HCT116 (cell line): ENCODE measurements around the gene COL5A1. TPM values are rescaled to one million over a fixed set of nuclear protein-coding genes. Genes with fewer than 3 reads are reported as not detected.

Experiments
- ATAC-seq: fragments of 200-7000 bp; cut with Tn5 transposase; 2 replicates; pipeline ENCODE4 v1.9.1; 2020; ENCODE audit warnings: mild to moderate bottlenecking, moderate library complexity
- BruUV-seq: library from RNA; stranded (reverse); fragments of 400-500 nt; replicated peaks from 2 replicates; lab custom pipeline; 2021; lab: Mats Ljungman, UMichigan
- CTCF ChIA-PET: fragments of 300-600 bp; sonication (Branson Sonifier 250); formaldehyde crosslinking; loops from one replicate; lab custom pipeline; 2021; ENCODE audit warnings: antibody characterized with exemption; lab: Charles Lee
- POLR2A ChIA-PET: fragments of 300-600, 350-600 bp; sonication (Branson Sonifier 250); formaldehyde crosslinking; loops from one replicate; lab custom pipeline; 2021; ENCODE audit warnings: antibody characterized with exemption; lab: Charles Lee
- RAD21 ChIA-PET, 2 experiments: fragments of 300-600 bp; sonication (Branson Sonifier 250); formaldehyde crosslinking; loops; one replicate each; lab custom pipeline; 2023; ENCODE audit warnings: low total read pairs in 2 of 2; ENCODE audit not compliant: uncharacterized antibody in 2 of 2, unreplicated experiment in 2 of 2, low non-redundant PET in 1 of 2; lab: Charles Lee
- DNase-seq: peaks from one replicate; pipeline ENCODE4 v3.0.0-alpha.2; 2010; ENCODE audit warnings: low read depth, low spot score
- H2AFZ ChIP-seq: fragments of 200-600 bp; shearing (Covaris generic), sonication (generic); 2 replicates; pipeline ENCODE4 v1.6.1; 2017; ENCODE audit warnings: low read depth, mixed run types, mixed read lengths, antibody characterized with exemption, low read length; ENCODE audit not compliant: poor library complexity, severe bottlenecking
- H3K27ac ChIP-seq: 2 replicates; pipeline ENCODE4 v1.5.1; 2012; ENCODE audit warnings: low read depth, low read length
- H3K27me3 ChIP-seq: fragments of 200-600 bp; sonication (generic); 2 replicates; pipeline ENCODE4 v1.6.1; 2016; ENCODE audit warnings: mixed run types, low read length, mixed read lengths; ENCODE audit not compliant: insufficient read depth
- H3K36me3 ChIP-seq, 2 experiments: fragments of 200-500 bp in 1 of 2; fragments of 200-600 bp in 1 of 2; sonication (Bioruptor generic) in 1 of 2; sonication (generic) in 1 of 2; 2 replicates each; pipeline versions ENCODE4 v1.5.1 to v1.6.1; 2014 to 2016; ENCODE audit warnings: low read length in 2 of 2, inconsistent platforms in 1 of 2, mixed read lengths in 1 of 2, mixed run types in 1 of 2; ENCODE audit not compliant: insufficient read depth in 2 of 2, control insufficient read depth in 1 of 2
- H3K4me1 ChIP-seq, 2 experiments: fragments of 200-600 bp in 1 of 2; sonication (generic) in 1 of 2; 2 replicates each; pipeline versions ENCODE4 v1.5.1 to v1.6.1; 2012 to 2017; ENCODE audit warnings: low read length in 2 of 2, inconsistent platforms in 1 of 2, mild to moderate bottlenecking in 1 of 2, mixed read lengths in 1 of 2, mixed run types in 1 of 2, moderate library complexity in 1 of 2; ENCODE audit not compliant: insufficient read depth in 2 of 2, control insufficient read depth in 1 of 2
- H3K4me2 ChIP-seq: fragments of 200-600 bp; sonication (generic); 2 replicates; pipeline ENCODE4 v1.6.1; 2017; ENCODE audit warnings: mixed run types, low read length, mixed read lengths
- H3K4me3 ChIP-seq, 2 experiments: fragments of 200-600 bp in 1 of 2; sonication (generic) in 1 of 2; replicated peaks in 1 of 2; 2 replicates each; pipeline ENCODE4 v1.5.1; 2011 to 2016; ENCODE audit warnings: low read length in 2 of 2, control low read depth in 1 of 2, low read depth in 1 of 2, mild to moderate bottlenecking in 1 of 2, mixed read lengths in 1 of 2, mixed run types in 1 of 2
- H3K79me2 ChIP-seq: fragments of 200-600 bp; sonication (generic); 2 replicates; pipeline ENCODE4 v1.6.1; 2017; ENCODE audit warnings: mild to moderate bottlenecking, mixed run types, low read length, moderate library complexity, mixed read lengths; ENCODE audit not compliant: insufficient read depth
- H3K9ac ChIP-seq: fragments of 200-600 bp; sonication (generic); 2 replicates; pipeline ENCODE4 v1.6.1; 2016; ENCODE audit warnings: low read length, mixed read lengths
- H3K9me2 ChIP-seq: fragments of 200-600 bp; sonication (generic), shearing (Covaris generic); 2 replicates; pipeline ENCODE4 v1.6.1; 2017; ENCODE audit warnings: mixed run types, mild to moderate bottlenecking, moderate library complexity; ENCODE audit not compliant: insufficient read depth
- H3K9me3 ChIP-seq, 2 experiments: fragments of 200-500 bp in 1 of 2; fragments of 200-600 bp in 1 of 2; sonication (Bioruptor generic) in 1 of 2; sonication (generic) in 1 of 2; 2 replicates each; pipeline ENCODE4 v1.6.1; 2014 to 2017; ENCODE audit warnings: low read length in 2 of 2, mixed read lengths in 2 of 2, inconsistent platforms in 1 of 2, low read depth in 1 of 2, mild to moderate bottlenecking in 1 of 2, mixed run types in 1 of 2, moderate library complexity in 1 of 2; ENCODE audit not compliant: control insufficient read depth in 1 of 2, insufficient read depth in 1 of 2
- H4K20me1 ChIP-seq: fragments of 200-600 bp; sonication (generic), shearing (Covaris generic); 2 replicates; pipeline ENCODE4 v1.6.1; 2017; ENCODE audit warnings: mixed run types, mild to moderate bottlenecking, moderate library complexity; ENCODE audit not compliant: insufficient read depth
- ATF3 ChIP-seq: IDR thresholded peaks from 2 replicates; pipeline ENCODE4 v1.6.1; 2012
- CBX3 ChIP-seq: IDR thresholded peaks from 2 replicates; pipeline ENCODE4 v1.6.1; 2012; ENCODE audit warnings: low read depth
- CEBPB ChIP-seq: IDR thresholded peaks from 2 replicates; pipeline ENCODE4 v1.6.1; 2012; ENCODE audit warnings: low read depth
- CTCF ChIP-seq, 3 experiments: fragments of 200-600 bp in 1 of 3; sonication (generic) in 1 of 3; IDR thresholded peaks in 2 of 3; conservative IDR thresholded peaks in 1 of 3; 2 replicates each; pipeline ENCODE4 v1.5.1; 2012 to 2017; ENCODE audit warnings: low read depth in 2 of 3, low read length in 2 of 3, antibody characterized with exemption in 1 of 3, borderline replicate concordance in 1 of 3, control low read depth in 1 of 3, mild to moderate bottlenecking in 1 of 3, mixed read lengths in 1 of 3, mixed run types in 1 of 3, moderate library complexity in 1 of 3; ENCODE audit not compliant: insufficient read depth in 1 of 3
- EGR1 ChIP-seq: IDR thresholded peaks from 2 replicates; pipeline ENCODE4 v1.6.1; 2012; ENCODE audit warnings: low read depth
- ELF1 ChIP-seq: IDR thresholded peaks from 2 replicates; pipeline ENCODE4 v1.6.1; 2012; ENCODE audit warnings: low read depth, borderline replicate concordance
- EZH2 ChIP-seq: fragments of 200-600 bp; sonication (generic); IDR thresholded peaks from 2 replicates; pipeline ENCODE4 v1.6.1; 2017; ENCODE audit warnings: antibody characterized with exemption, mixed run types
- EZH2phosphoT487 ChIP-seq: fragments of 200-600 bp; IDR thresholded peaks from 2 replicates; pipeline ENCODE4 v1.6.1; 2018; ENCODE audit warnings: antibody characterized with exemption, borderline replicate concordance
- JUND ChIP-seq: IDR thresholded peaks from 2 replicates; pipeline ENCODE4 v1.6.1; 2012
- POLR2AphosphoS5 ChIP-seq: IDR thresholded peaks from 2 replicates; pipeline ENCODE4 v1.6.1; 2011; ENCODE audit warnings: mild to moderate bottlenecking, low read depth, low read length, moderate library complexity
- SRF ChIP-seq: IDR thresholded peaks from 2 replicates; pipeline ENCODE4 v1.6.1; 2012; ENCODE audit warnings: low read depth
- YY1 ChIP-seq: IDR thresholded peaks from 2 replicates; pipeline ENCODE4 v1.6.1; 2011; ENCODE audit warnings: low read length, low read depth, moderate library complexity, mild to moderate bottlenecking; ENCODE audit not compliant: insufficient replicate concordance; ENCODE audit errors: extremely low read depth
- ZFX ChIP-seq: fragments of 450-650 bp; IDR thresholded peaks from 2 replicates; pipeline ENCODE4 v1.6.1; 2017
- ZNF274 ChIP-seq: fragments of 200-500 bp; sonication (Bioruptor generic); IDR thresholded peaks from 2 replicates; pipeline ENCODE4 v1.6.1; 2014; ENCODE audit warnings: mild to moderate bottlenecking, low read depth, low read length, inconsistent platforms
- intact Hi-C: fragments of 100-400 bp; cut with micrococcal nuclease; formaldehyde crosslinking; loops from 2 replicates; pipeline ENCODE4 v1.10.0; 2022
- total RNA-seq: library from RNA; stranded (reverse); gene quantifications from one replicate; pipeline ENCODE4 v1.2.1, GENCODE V29; 2021; ENCODE audit not compliant: unreplicated experiment

Gene COL5A1
- total RNA-seq, 1 experiment from 2014 or later = 0.30 TPM

DNA sequence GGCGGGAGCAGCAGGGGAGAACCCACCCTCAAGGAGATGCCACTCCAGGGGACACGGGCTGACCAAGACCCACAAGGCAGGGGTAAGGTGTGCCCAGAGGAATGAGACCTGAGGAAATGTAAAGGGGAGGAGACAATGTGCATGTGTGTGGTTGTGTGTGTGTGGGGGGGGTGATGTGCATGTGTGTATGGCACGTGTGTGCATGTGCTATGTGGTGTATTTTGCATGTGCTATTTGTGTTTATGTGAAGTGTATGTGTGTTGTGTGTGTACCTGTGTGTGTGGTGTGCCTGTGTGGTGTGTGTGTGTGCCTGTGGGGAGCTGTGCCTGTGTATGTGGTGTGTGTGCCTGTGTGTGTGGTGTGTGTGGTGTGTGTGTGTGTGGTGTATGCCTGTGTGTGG lies 205.5 kb downstream of the COL5A1 start:
- intact Hi-C loops = no loop called here
- ATAC-seq = no peak
- Histone ChIP-seq H3K4me2 (no peak overlapping the region), H3K4me1 (no peaks in the 10 kb centered on the region)
- DNase-seq = no peak
- RAD21 ChIA-PET = no interaction called here
- TF ChIP-seq ATF3 (no peak), POLR2AphosphoS5 (no peak), ZFX (no peak), ZNF274 (no peak), CBX3 (no peak), CEBPB (no peak), YY1 (no peak), EGR1 (no peak), ELF1 (no peak), EZH2phosphoT487 (no peak), CTCF (IDR thresholded peaks at IDR 0.05 in 2 of 3, conservative IDR thresholded peaks at IDR 0.05 in 1 of 3; ENCODE audit: borderline replicate concordance in 1 of 3, insufficient read depth in 1 of 3, low read depth in 2 of 3, low read length in 2 of 3) (no peak), JUND (no peak), SRF (no peak), EZH2 (no peak)
- TF ChIP-seq, all 23 proteins: peak for 0
- Histone ChIP-seq H3K9me2 (no peaks in the 10 kb centered on the region), H3K9ac (no peak overlapping the region), H3K4me3 (no peak overlapping the region), H2AFZ (no peak overlapping the region), H3K9me3 (peaks cover 0 to 3% of the 10 kb centered on the region in 2 experiments; a peak in 1 of 4 replicates), H3K27me3 (peaks cover 32% of the 10 kb centered on the region; the same call in 1 of the 2 replicates), H3K79me2 (no peaks in the 10 kb centered on the region), H3K36me3 (no peaks in the 10 kb centered on the region), H3K27ac (no peak overlapping the region), H4K20me1 (no peaks in the 10 kb centered on the region)
- ChIA-PET POLR2A (no interaction called here), CTCF (no interaction called here)
- BruUV-seq = no TSS peak
